ENCODE data around the gene CELF5.

DNA sequence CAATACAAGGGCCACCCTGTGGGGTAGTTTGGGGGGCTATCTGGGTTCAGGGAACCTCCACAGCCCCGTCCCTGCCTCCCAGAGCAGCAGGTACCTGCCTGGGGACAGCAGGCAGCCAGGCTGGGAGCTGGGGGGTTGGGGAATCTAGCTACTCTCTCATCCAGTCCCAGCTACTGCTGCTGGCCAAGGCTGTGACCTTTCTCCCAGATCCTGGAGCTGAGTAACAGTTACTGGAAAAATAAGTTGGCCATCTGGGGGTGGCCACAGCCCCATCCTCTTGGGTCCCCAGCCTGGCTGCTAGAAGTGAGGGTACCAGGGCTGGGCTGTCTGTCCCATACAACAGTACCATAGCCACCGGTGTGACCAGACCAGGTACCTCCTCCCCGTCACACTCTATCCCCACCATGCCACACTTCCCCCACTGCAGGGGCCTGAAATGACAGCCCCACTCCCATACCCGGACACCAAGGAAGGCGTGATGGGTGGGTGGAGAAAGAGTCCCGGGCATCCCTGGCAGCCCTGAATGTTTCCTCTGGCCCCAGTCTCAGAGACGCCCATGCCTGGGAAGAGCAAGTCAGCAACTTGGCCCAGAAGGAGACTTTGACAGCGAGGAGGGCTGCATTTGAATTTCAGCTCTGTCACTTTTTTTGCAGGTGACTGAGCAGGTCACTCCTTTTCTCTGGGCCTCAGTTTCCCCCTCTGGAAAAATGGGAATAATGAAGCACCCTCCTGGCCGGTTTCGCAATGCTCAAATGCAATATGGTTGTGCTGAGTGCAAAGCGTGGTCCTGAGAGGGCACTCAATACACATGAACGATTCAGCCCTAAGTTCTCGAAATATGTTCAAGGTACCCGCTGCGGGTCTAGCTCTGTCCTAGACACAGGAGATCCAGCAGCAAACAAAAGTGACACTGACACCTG is 111.2 kb downstream of the CELF5 start:
- TF ChIP-seq CTCF (IDR thresholded peaks at IDR 0.05 in 8 of 11, conservative IDR thresholded peaks at IDR 0.05 in 3 of 11) (no peak), POLR2AphosphoS5 (IDR thresholded peaks at IDR 0.05) (no peak), POLR2A (IDR thresholded peaks at IDR 0.05) (no peak)
